ENCODE measurements around the gene PRPS1L1. TPM values are rescaled to one million over a fixed set of nuclear protein-coding genes. Genes with fewer than 3 reads are reported as not detected.

Gene PRPS1L1
- total and polyA plus RNA-seq, 2 experiments from 2014 or later = not detected

DNA sequence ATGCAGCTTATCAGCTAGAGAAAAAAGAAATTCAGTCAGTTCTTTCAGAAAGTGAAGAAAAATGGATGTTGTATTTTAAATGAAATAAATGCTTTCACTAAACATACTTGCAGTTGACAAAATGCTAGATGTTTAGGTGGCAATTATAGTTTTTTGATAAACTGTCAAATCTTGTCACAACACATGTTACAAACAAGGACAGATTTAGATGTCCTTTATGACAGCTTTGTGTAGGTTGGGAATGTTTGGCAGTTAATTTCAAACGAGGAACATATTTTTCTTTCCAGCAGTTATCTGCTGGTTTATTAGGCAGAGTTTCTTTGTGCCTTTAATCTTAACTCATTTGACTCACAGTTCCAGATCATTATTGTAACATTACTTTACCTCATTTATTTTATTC, 3.1 kb upstream of the PRPS1L1 start:
- H3K9me3 ChIP-seq (ENCODE audit: low read depth) = no peaks in the 10 kb centered on the region

DNA sequence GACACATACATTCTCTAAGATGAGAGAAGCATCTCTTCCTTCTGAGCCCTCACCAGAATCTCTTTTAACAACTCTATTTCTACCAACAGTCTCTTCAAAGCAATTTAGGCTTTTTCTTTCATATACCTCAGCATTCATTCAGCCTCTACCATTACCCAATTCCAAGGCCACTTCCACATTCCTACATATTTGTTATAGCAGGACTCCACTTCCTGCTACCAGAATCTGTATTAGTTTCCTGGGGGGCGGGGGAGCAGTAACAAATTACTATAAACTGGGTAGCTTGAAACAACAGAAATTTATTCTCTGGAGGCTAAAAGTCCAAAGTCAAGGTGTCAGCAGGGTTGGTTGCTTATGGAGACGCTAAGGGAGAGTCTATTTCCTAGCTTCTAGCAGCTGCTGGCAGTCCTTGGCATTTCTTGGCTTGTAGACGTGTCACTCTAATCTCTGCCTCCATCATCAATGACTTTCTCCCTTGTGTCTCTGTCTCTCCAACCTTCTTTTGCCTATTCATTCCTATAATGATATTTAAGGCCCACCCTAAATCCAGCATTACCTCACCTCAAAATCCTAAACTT, 7.4 kb downstream of the PRPS1L1 start:
- peak in 1 of 2 donors; percentile 69 for DNase-seq (ENCODE audit: low read depth in 1 of 2, low spot score in 1 of 2)
- Histone ChIP-seq H3K4me3 (no peak overlapping the region), H3K27ac (no peak overlapping the region), H3K36me3 (no peaks in the 10 kb centered on the region), H3K27me3 (no peaks in the 10 kb centered on the region), H3K9me3 (ENCODE audit: low read depth) (no peaks in the 10 kb centered on the region), H3K4me1 (ENCODE audit: low read depth) (no peaks in the 10 kb centered on the region)
- TF ChIP-seq, protein P1, sequence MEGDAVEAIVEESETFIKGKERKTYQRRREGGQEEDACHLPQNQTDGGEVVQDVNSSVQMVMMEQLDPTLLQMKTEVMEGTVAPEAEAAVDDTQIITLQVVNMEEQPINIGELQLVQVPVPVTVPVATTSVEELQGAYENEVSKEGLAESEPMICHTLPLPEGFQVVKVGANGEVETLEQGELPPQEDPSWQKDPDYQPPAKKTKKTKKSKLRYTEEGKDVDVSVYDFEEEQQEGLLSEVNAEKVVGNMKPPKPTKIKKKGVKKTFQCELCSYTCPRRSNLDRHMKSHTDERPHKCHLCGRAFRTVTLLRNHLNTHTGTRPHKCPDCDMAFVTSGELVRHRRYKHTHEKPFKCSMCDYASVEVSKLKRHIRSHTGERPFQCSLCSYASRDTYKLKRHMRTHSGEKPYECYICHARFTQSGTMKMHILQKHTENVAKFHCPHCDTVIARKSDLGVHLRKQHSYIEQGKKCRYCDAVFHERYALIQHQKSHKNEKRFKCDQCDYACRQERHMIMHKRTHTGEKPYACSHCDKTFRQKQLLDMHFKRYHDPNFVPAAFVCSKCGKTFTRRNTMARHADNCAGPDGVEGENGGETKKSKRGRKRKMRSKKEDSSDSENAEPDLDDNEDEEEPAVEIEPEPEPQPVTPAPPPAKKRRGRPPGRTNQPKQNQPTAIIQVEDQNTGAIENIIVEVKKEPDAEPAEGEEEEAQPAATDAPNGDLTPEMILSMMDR (IDR thresholded peaks at IDR 0.05; ENCODE audit: low read depth, low read length) = no peak

More for the DNA sequence above, 3.1 kb upstream of the PRPS1L1 start:
- no peaks in the 10 kb centered on the region for H3K27me3 ChIP-seq
- no peaks in the 10 kb centered on the region for H3K36me3 ChIP-seq
- no peak overlapping the region for H3K27ac ChIP-seq
- DNase-seq (ENCODE audit: low read depth in 1 of 2, low spot score in 1 of 2) = no peak
- TF ChIP-seq, protein P1 (IDR thresholded peaks at IDR 0.05; ENCODE audit: low read depth, low read length) = no peak
- H3K4me1 ChIP-seq (ENCODE audit: low read depth) = peaks cover 3% of the 10 kb centered on the region
- no peak overlapping the region for H3K4me3 ChIP-seq

DNA sequence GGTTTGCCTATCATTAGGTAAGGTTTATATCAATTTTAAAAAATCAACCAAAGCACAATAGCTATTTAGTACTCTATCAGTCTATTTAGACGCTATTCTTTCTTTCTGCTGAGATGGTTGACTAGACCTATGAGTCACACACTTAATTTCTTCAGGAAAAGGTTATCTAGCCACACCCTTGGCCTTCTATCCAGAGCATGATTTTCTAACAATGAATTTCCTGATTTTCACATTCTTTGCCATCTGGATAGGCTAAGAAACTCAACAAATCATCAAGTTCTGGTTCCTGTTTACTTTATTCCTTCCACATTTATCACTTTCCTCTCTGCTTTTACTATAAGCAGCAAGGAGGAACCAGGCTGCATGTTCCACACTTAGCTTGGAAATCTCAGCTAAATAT, 8.1 kb downstream of the PRPS1L1 start:
- Histone ChIP-seq H3K4me3 (no peak overlapping the region), H3K27me3 (no peaks in the 10 kb centered on the region), H3K27ac (no peak overlapping the region), H3K4me1 (ENCODE audit: low read depth) (no peaks in the 10 kb centered on the region), H3K36me3 (no peaks in the 10 kb centered on the region), H3K9me3 (ENCODE audit: low read depth) (no peaks in the 10 kb centered on the region)
- TF ChIP-seq, protein P1 (IDR thresholded peaks at IDR 0.05; ENCODE audit: low read depth, low read length) = no peak
- DNase-seq (ENCODE audit: low read depth in 1 of 2, low spot score in 1 of 2) = peak in 1 of 2 donors; percentile 84

DNA sequence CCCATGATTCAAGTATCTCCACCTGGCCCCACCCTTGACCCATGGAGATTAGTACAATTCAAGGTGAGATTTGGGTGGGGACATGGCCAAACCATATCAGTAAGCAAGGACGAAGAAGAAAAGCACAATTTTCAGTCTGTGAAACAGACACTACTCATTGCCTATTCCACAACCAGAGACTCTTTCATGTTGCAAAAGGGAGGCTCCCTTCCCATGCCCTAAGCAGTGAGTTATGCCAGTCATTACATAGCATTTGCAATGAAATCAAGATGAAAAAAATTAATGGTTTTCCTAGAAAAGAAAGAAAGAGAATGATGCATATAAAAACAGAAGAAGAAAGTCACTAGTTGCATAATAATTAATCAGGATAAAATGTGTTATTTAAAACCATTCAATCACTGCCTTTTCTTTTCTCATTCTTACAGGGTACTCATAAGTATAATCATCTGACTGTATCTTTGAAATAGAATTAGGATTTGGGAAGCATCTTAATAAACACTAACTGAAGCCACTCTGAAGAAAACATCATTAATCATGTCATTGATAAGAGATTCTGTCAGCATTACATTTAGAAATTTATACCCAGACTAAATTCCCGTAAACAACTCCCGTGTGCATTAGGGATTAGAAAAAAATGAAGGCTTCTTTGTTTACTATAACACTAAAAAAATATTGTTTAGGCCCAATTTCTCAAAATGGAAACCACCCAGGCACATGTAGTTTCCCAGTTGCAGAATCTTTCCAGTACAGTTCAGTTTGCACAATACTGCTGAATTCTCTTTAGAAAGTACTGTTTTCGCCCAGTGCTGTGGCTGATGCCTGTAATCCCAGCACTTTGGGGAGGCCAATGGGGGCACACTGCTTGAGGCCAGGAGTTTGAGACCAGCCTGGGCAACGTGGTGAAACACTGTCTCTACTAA, 9.1 kb downstream of the PRPS1L1 start:
- H3K4me1 ChIP-seq (ENCODE audit: low read depth) = no peaks in the 10 kb centered on the region
- TF ChIP-seq, protein P1 (IDR thresholded peaks at IDR 0.05; ENCODE audit: low read depth, low read length) = no peak
- H3K36me3 ChIP-seq = no peaks in the 10 kb centered on the region
- no peaks in the 10 kb centered on the region for H3K27me3 ChIP-seq
- DNase-seq (ENCODE audit: low read depth in 1 of 2, low spot score in 1 of 2) = no peak
- H3K9me3 ChIP-seq (ENCODE audit: low read depth) = no peaks in the 10 kb centered on the region
- no peak overlapping the region for H3K27ac ChIP-seq
- no peak overlapping the region for H3K4me3 ChIP-seq

DNA sequence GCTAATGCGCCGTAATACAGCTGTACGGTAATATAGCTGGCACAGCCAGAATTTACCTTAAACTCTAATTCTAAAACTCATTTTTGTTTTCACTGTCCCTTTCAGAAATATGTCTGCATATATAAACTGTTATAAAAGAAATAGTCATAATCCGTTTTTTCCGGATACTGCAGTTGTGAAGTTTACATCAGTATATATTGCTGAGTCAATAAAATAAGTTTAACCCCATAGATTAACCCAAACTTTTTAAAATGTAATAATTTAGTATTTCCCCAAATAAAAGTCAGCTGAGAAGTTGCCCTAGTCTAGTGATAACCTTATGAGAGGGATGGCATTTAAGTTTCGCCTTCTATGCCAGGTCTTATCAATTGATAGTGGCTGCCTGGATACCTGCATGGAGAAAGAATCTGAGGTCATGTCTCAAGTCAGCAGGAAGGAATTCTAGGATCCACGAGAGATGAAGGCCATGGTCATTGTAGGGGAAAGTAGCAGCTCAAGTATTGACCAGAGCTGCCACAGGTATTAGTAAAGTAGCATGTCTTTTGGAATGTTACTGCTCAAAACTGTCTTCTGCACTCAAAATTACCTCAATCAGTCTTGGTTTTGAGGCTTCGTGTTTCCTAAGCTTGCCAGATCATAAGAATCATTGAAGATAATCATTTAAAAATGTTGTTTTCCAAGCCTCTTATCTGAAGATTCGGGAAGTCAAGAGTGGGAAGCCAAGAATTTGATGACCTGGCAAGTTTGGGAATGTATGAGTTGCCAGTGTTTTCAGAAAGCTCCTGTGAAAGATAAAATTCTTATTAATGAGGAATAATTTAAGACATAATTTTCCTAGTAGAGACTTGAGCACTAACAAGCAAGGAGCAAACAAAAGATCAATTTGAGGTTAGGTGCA, 10.8 kb downstream of the PRPS1L1 start:
- H3K27me3 ChIP-seq = no peaks in the 10 kb centered on the region
- TF ChIP-seq, protein P1 (IDR thresholded peaks at IDR 0.05; ENCODE audit: low read depth, low read length) = no peak
- no peaks in the 10 kb centered on the region for H3K9me3 ChIP-seq (ENCODE audit: low read depth)
- H3K36me3 ChIP-seq = no peaks in the 10 kb centered on the region
- H3K27ac ChIP-seq = no peak overlapping the region
- no peaks in the 10 kb centered on the region for H3K4me1 ChIP-seq (ENCODE audit: low read depth)
- H3K4me3 ChIP-seq = no peak overlapping the region
- DNase-seq (ENCODE audit: low read depth in 1 of 2, low spot score in 1 of 2) = peak in 1 of 2 donors; percentile 26
